ENCODE data around the gene WNT7B. TPM values are rescaled to one million over a fixed set of nuclear protein-coding genes. Genes with fewer than 3 reads are reported as not detected.

Gene WNT7B
- total and polyA plus RNA-seq, 2 of the 8 experiments (the other 6 are each of a cell fraction or from before 2014, with no cell fraction given), result 0.14 to 0.24 TPM

- TF ChIP-seq JUN (IDR thresholded peaks at IDR 0.05; ENCODE audit: low read depth, low read length) (no peak), HDAC2 (IDR thresholded peaks at IDR 0.05; ENCODE audit: borderline replicate concordance in 1 of 2, low read depth in 2 of 2, low read length in 2 of 2) (no peak), ZNF274 (IDR thresholded peaks at IDR 0.05; ENCODE audit: borderline replicate concordance, extremely low read depth, low read length) (no peak), RBBP5 (IDR thresholded peaks at IDR 0.05; ENCODE audit: borderline replicate concordance, low read depth, low read length) (no peak)
Observed at GRCh38 chr22:45882881-45883810, 93.8 kb downstream of the WNT7B start (continued).
